BLaER1 (cell line): ENCODE data around the gene KRTAP10-12.

Source experiments
- H3K27ac ChIP-seq: shearing (Covaris generic); formaldehyde crosslinking; 2 replicates; pipeline ENCODE4 v1.8.1; 2022
- H3K27me3 ChIP-seq: shearing (Covaris generic); formaldehyde crosslinking; 2 replicates; pipeline ENCODE4 v1.8.1; 2022
- H3K36me3 ChIP-seq: shearing (Covaris generic); formaldehyde crosslinking; 2 replicates; pipeline ENCODE4 v1.8.1; 2022
- H3K4me1 ChIP-seq: shearing (Covaris generic); formaldehyde crosslinking; 2 replicates; pipeline ENCODE4 v1.8.1; 2022
- H3K4me2 ChIP-seq: shearing (Covaris generic); formaldehyde crosslinking; 2 replicates; pipeline ENCODE4 v1.8.1; 2022
- H3K4me3 ChIP-seq: shearing (Covaris generic); formaldehyde crosslinking; 2 replicates; pipeline ENCODE4 v1.8.1; 2022
- H3K9ac ChIP-seq: shearing (Covaris generic); formaldehyde crosslinking; 2 replicates; pipeline ENCODE4 v1.8.1; 2022
- H3K9me3 ChIP-seq: shearing (Covaris generic); formaldehyde crosslinking; 2 replicates; pipeline ENCODE4 v1.8.1; 2022
- H4K20me1 ChIP-seq: shearing (Covaris generic); formaldehyde crosslinking; 2 replicates; pipeline ENCODE4 v1.8.1; 2022
- Cebpa-rat ChIP-seq: shearing (Covaris generic); IDR thresholded peaks from 2 replicates; pipeline ENCODE4 v1.8.1; 2022

The KRTAP10-12 gene

DNA sequence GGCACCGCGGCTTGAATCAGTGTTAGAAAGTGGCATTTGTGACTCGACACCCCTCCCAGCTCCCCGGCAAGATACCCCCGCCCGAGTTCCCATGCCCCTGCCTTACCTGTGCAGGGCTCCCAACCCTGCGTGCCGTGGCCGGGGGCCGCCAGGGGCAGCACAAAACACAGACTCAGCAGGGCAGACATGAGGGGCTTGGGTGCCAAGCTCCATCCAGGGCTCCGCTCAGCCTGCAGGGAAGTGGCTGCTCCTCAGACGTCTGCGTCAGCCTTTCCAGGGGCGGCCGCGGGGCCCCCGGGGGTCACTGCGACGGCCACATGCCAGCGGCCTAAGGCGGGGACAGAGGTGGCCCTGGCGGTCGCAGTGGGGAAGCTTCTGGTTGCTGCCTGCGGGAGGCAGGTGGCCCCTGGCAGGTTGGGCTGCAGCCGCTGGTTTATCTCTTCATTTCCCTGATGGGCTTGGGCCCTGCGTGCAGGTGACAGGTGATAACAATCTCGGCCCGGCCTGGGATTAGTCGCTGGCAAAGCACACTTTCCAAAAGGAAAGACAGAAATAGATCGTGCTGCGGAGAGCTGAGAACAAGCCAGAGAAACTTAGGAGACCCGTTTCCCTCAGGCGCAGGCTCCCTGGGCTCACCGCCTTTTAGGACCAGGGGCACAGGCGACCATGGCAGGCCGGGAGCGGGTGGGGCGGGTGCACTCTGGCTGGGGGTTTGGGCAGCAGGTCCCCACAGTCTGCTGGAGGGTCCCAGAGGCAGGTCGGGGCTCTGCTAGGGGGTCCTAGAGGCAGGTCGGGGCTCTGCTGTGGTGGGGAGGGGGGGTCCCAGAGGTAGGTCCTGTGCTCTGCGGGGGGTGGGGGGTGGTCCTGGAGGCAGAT, 14.6 kb downstream of the KRTAP10-12 start, which contains the start of gene TSPEAR:
TSPEAR (minus strand) TSS at position 246 of the 876 bp plus-strand sequence; CDS start at position 188, 58 bp downstream.
- Histone ChIP-seq H3K9me3 (peaks cover 10% of the 10 kb centered on the region), H3K36me3 (no peaks in the 10 kb centered on the region), H3K9ac (no peak within 1 kb of the TSS), H3K27ac (no peak within 1 kb of the TSS), H3K4me2 (no peak within 1 kb of the TSS), H3K4me1 (peaks cover 11% of the 10 kb centered on the region), H4K20me1 (peaks cover 41% of the 10 kb centered on the region), H3K27me3 (peaks cover 96% of the 10 kb centered on the region), H3K4me3 (no peak within 1 kb of the TSS)
- no peak for TF ChIP-seq Cebpa-rat

DNA sequence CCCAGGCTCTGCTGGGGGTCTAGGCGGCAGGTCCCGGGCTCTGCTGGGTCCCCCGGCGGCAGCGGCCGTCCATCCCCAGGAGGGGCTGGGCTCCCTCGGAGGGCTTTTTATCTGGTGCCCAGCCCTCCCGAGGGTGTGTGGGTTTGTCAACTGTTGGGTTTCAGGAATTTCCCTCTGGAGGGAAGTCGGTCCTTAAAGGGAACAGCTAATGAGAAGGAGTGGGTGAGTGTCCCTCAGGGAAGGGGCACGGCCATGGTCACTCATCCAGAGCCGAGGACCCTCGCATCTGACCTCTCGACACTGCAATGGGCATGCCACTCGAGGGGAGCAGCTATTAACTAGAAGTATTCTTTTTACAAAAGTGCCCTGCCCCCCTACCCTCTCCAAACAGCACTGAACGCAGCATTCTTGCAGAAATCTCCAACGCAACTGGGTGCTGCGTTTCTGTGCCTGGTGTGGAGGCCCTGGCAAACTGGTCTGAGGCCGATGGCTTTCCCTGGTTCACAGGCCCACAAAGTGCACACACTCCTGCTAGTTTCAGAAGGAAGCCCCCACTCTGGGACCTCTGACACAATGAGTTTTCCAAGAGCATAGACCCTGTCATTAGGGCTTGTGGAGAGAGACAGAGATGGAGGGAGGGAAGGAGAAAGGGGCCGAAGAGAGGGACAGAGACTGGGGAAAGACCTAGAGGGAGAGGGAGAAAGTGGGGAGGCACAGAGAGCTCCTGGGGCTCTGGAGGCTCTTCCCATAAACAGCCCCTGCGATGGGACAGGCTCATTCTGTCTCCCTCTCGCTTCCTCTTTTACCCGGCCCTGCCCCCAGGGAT, 15.4 kb downstream of the KRTAP10-12 start:
- H3K4me1 ChIP-seq, result peaks cover 11% of the 10 kb centered on the region
- peaks cover 41% of the 10 kb centered on the region for H4K20me1 ChIP-seq
- peaks cover 3% of the 10 kb centered on the region; the same call in 1 of the 2 replicates for H3K9me3 ChIP-seq
- no peak overlapping the region for H3K27ac ChIP-seq
- H3K4me3 ChIP-seq, result no peak overlapping the region
- no peak overlapping the region for H3K4me2 ChIP-seq
- TF ChIP-seq Cebpa-rat, result no peak
- H3K27me3 ChIP-seq, result peaks cover 87% of the 10 kb centered on the region
- H3K36me3 ChIP-seq, result no peaks in the 10 kb centered on the region
- H3K9ac ChIP-seq, result no peak overlapping the region

DNA sequence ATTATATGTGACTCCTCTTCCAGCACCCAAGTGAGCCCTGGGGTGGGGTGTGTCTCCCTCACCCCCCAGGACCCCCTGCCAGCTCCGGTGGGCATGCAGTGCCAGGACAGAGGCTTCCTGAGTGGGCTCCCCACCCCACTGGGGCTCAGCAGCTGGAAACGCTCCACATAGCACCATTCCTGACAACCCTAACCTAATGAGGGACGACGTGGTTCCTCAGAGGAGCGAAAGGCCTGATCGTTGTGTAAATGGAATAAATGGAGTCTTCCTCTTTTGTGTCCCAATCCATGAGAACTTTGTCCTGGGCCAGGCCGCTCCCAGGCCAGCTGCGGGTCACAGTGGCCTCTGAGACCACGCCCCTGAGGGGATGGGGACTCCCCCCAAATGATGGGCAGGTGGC, 16.2 kb downstream of the KRTAP10-12 start:
- peaks cover 40% of the 10 kb centered on the region for H4K20me1 ChIP-seq
- no peak for TF ChIP-seq Cebpa-rat
- no peak overlapping the region for H3K4me2 ChIP-seq
- H3K4me3 ChIP-seq, result no peak overlapping the region
- H3K36me3 ChIP-seq, result no peaks in the 10 kb centered on the region
- peaks cover 11% of the 10 kb centered on the region for H3K4me1 ChIP-seq
- H3K9me3 ChIP-seq, result no peaks in the 10 kb centered on the region; the same call in 1 of the 2 replicates
- H3K9ac ChIP-seq, result no peak overlapping the region
- H3K27ac ChIP-seq, result no peak overlapping the region
- peaks cover 80% of the 10 kb centered on the region for H3K27me3 ChIP-seq

DNA sequence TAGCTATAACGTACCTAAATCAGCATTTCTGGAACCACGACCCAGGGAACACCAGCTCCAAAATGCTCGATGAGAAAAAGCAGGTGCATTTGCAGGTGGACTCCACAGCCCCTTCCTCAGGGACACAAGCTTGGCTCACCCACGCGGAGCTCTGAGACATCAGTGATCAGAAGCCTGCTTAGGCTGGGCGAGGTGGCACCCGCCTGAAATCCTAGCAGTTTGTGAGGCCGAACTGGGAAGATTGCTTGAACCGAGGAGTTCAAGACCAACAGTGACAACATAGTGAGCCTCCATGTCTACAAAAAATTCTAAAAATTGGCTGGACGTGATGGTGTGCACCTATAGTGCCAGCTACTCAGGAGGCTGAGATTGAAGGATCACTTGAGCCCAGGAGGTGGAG, 16.9 kb downstream of the KRTAP10-12 start:
- Histone ChIP-seq H3K9ac (no peak overlapping the region), H3K36me3 (no peaks in the 10 kb centered on the region), H3K4me2 (no peak overlapping the region), H4K20me1 (peaks cover 33% of the 10 kb centered on the region), H3K27ac (no peak overlapping the region), H3K9me3 (no peaks in the 10 kb centered on the region; the same call in 1 of the 2 replicates), H3K4me3 (no peak overlapping the region), H3K27me3 (peaks cover 80% of the 10 kb centered on the region), H3K4me1 (peaks cover 11% of the 10 kb centered on the region)
- no peak for TF ChIP-seq Cebpa-rat

DNA sequence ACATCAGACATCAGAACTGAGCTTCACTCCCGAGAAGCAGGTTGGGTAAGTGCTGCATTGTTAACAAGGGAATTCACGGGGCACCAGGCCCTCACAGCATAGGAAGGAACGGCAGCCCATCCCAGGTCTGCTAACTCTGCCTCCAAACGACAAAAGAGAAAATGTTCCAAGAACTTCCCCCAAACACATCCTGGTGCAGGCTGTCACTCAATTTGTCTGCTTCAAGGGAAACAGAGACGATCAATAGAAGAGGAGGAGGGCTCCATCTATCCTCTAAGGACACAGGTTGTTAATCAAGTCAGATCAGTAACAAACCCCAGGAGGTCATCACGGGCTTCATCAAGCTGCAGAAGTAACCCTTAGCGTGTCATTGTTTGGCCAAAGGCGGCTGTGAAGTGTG, 17.9 kb downstream of the KRTAP10-12 start:
- Histone ChIP-seq H3K36me3 (no peaks in the 10 kb centered on the region), H3K27me3 (peaks cover 70% of the 10 kb centered on the region), H3K9ac (no peak overlapping the region), H3K4me3 (no peak overlapping the region), H4K20me1 (peaks cover 24% of the 10 kb centered on the region), H3K4me2 (no peak overlapping the region), H3K4me1 (peaks cover 2% of the 10 kb centered on the region; the same call in 1 of the 2 replicates), H3K27ac (no peak overlapping the region), H3K9me3 (no peaks in the 10 kb centered on the region; the same call in 1 of the 2 replicates)
- no peak for TF ChIP-seq Cebpa-rat

DNA sequence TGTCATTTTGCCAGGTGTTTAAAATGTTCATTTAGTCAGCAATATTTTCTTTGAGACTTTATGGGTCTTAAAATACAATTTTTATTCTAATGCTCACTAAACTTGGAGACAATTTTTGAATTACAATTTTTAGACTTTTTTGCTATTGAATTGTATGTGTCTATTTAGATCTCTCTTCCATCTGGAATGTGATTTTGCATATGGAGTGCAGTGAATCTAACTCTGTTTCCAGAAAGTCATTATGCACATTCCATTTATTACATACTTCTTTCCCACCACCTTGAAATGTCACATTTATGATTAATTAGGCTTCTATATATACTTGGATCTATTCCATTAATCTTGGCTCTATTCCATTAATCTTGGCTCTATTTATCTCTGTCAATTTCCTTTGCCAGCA, 20.0 kb downstream of the KRTAP10-12 start:
- no peak overlapping the region for H3K9ac ChIP-seq
- H3K9me3 ChIP-seq, result no peaks in the 10 kb centered on the region; the same call in 1 of the 2 replicates
- H3K4me1 ChIP-seq, result peaks cover 3% of the 10 kb centered on the region
- peaks cover 50% of the 10 kb centered on the region for H3K27me3 ChIP-seq
- H3K4me3 ChIP-seq, result no peak overlapping the region
- TF ChIP-seq Cebpa-rat, result no peak
- H3K27ac ChIP-seq, result no peak overlapping the region
- no peak overlapping the region for H3K4me2 ChIP-seq
- H4K20me1 ChIP-seq, result peaks cover 9% of the 10 kb centered on the region; the same call in 1 of the 2 replicates
- H3K36me3 ChIP-seq, result no peaks in the 10 kb centered on the region

DNA sequence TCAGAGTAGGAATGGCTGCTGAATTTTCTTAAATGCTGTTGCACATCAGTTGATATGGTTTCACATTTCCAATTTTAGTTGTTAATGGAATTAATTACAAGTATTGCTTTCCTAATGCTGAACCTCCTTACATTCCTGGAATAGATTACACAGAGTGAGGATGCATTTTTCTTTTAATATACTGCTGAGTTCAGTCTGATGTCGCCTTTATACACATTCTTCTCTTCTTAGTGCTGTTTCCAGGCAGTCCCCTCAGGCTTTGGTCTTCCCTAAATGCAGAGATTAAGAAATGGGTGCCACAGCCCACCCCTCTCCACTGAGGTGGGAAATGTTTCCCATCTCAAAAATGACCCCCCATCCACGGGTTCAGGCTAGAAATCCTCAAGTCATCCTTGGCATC, 21.1 kb downstream of the KRTAP10-12 start:
- peaks cover 38% of the 10 kb centered on the region for H3K27me3 ChIP-seq
- H3K4me2 ChIP-seq, result no peak overlapping the region
- no peak overlapping the region for H3K27ac ChIP-seq
- H3K36me3 ChIP-seq, result no peaks in the 10 kb centered on the region
- no peak for TF ChIP-seq Cebpa-rat
- no peaks in the 10 kb centered on the region; the same call in 1 of the 2 replicates for H3K9me3 ChIP-seq
- H3K4me3 ChIP-seq, result no peak overlapping the region
- no peak overlapping the region for H3K9ac ChIP-seq
- peaks cover under 1% of the 10 kb centered on the region; the same call in 1 of the 2 replicates for H4K20me1 ChIP-seq
- peaks cover 14% of the 10 kb centered on the region for H3K4me1 ChIP-seq

DNA sequence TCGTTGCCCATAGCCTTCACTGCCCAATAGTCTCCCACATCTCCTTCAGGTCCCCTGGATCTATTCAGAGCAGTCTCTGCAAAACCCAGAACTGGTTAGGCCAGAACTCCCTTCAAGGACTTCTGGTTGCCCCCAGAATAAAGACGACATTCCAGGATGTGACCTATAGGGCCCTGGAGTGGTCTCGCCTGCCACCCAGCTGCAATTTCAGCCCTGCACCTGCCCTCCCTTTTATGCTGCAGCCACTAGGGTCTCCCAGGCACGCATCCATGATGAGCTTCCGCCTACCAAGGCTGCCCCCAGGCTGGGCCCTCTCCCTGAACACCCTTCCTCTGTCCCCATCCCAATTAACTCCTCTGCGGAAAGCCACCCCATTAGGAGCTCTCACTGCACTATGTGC, 21.6 kb downstream of the KRTAP10-12 start:
- Histone ChIP-seq H3K36me3 (no peaks in the 10 kb centered on the region), H3K27ac (no peak overlapping the region), H3K4me3 (no peak overlapping the region), H3K27me3 (peaks cover 34% of the 10 kb centered on the region), H3K9me3 (no peaks in the 10 kb centered on the region; the same call in 1 of the 2 replicates), H3K4me1 (peaks cover 19% of the 10 kb centered on the region), H3K4me2 (no peak overlapping the region), H4K20me1 (no peaks in the 10 kb centered on the region; the same call in 1 of the 2 replicates), H3K9ac (no peak overlapping the region)
- no peak for TF ChIP-seq Cebpa-rat

DNA sequence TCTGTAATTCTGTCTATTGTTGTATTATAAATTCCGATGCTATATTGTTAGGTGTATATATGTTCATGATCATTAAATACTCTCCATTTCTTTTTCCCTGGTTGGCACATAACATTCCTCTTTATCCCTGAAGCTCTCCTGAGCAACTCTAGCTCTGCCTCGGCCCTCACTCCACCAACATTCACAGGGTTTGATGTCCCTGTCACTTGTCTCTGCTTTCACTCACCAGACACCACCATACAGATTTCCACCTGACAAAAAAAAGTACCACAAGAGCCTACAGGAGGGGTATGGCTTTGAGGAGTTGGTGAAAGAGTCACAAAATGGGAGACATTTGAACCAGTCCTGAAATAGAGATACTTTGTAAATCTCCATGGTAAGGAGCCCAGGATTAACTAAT, 23.2 kb downstream of the KRTAP10-12 start:
- H3K27ac ChIP-seq, result no peak overlapping the region
- peaks cover 22% of the 10 kb centered on the region; the same call in 1 of the 2 replicates for H3K27me3 ChIP-seq
- no peak for TF ChIP-seq Cebpa-rat

More for the DNA sequence above, 23.2 kb downstream of the KRTAP10-12 start:
- H4K20me1 ChIP-seq, result no peaks in the 10 kb centered on the region; the same call in 1 of the 2 replicates
- no peak overlapping the region for H3K4me3 ChIP-seq
- no peaks in the 10 kb centered on the region for H3K36me3 ChIP-seq
- no peaks in the 10 kb centered on the region for H3K9me3 ChIP-seq
- no peak overlapping the region for H3K9ac ChIP-seq
- H3K4me2 ChIP-seq, result no peak overlapping the region
- peaks cover 34% of the 10 kb centered on the region for H3K4me1 ChIP-seq
